HG03135 (cell line): ENCODE data around the gene IGSF3.
"Not testable (repeated sequence)": the region's sequence is repeated elsewhere in the genome, so short reads cannot be mapped to it uniquely, and the experiment has no call there.

ENCODE experiments used
- ATAC-seq: cut with Tn5 transposase; IDR thresholded peaks from one replicate; pipeline ENCODE4 v1.9.1; 2021; ENCODE audit warnings: mild to moderate bottlenecking, moderate library complexity; ENCODE audit not compliant: unreplicated experiment

Gene IGSF3

GRCh38 chr1:116664366-116664977 is 3.1 kb downstream of the IGSF3 start:
- no peak for ATAC-seq

- ATAC-seq, result no peak
Observed at GRCh38 chr1:116663821-116664220, 3.7 kb downstream of the IGSF3 start.

GRCh38 chr1:116661633-116662032 is 5.9 kb downstream of the IGSF3 start:
- ATAC-seq, result no peak

GRCh38 chr1:116658645-116659044 is 8.9 kb downstream of the IGSF3 start:
- ATAC-seq, result not testable (repeated sequence)

GRCh38 chr1:116657836-116658235 is 9.7 kb downstream of the IGSF3 start:
- ATAC-seq, result not testable (repeated sequence)

- no peak for ATAC-seq
Observed at GRCh38 chr1:116654351-116654750, 13.2 kb downstream of the IGSF3 start.

- not testable (repeated sequence) for ATAC-seq
Observed at GRCh38 chr1:116652598-116652997, 14.9 kb downstream of the IGSF3 start.

GRCh38 chr1:116650781-116651180 is 16.8 kb downstream of the IGSF3 start:
- not testable (repeated sequence) for ATAC-seq

GRCh38 chr1:116649041-116649440 is 18.5 kb downstream of the IGSF3 start:
- ATAC-seq, result not testable (repeated sequence)

- not testable (repeated sequence) for ATAC-seq
Observed at GRCh38 chr1:116648325-116648724, 19.2 kb downstream of the IGSF3 start.

- not testable (repeated sequence) for ATAC-seq
Observed at GRCh38 chr1:116647186-116647585, 20.3 kb downstream of the IGSF3 start.

- ATAC-seq, result not testable (repeated sequence)
Observed at GRCh38 chr1:116646673-116647170, 20.8 kb downstream of the IGSF3 start.

GRCh38 chr1:116645802-116646672 is 21.5 kb downstream of the IGSF3 start:
- ATAC-seq, result not testable (repeated sequence)

GRCh38 chr1:116644993-116645392 is 22.5 kb downstream of the IGSF3 start:
- not testable (repeated sequence) for ATAC-seq

- ATAC-seq, result not testable (repeated sequence)
Observed at GRCh38 chr1:116644096-116644495, 23.4 kb downstream of the IGSF3 start.

GRCh38 chr1:116643281-116643751 is 24.2 kb downstream of the IGSF3 start:
- not testable (repeated sequence) for ATAC-seq

GRCh38 chr1:116642311-116643280 is 24.9 kb downstream of the IGSF3 start:
- not testable (repeated sequence) for ATAC-seq

- ATAC-seq, result not testable (repeated sequence)
Observed at GRCh38 chr1:116637583-116637982, 29.9 kb downstream of the IGSF3 start.

GRCh38 chr1:116636584-116636983 is 30.9 kb downstream of the IGSF3 start:
- not testable (repeated sequence) for ATAC-seq

- not testable (repeated sequence) for ATAC-seq
Observed at GRCh38 chr1:116634386-116634785, 33.1 kb downstream of the IGSF3 start.
